ENCODE results near the gene P2RX3. TPM values are rescaled to one million over a fixed set of nuclear protein-coding genes. Genes with fewer than 3 reads are reported as not detected.

P2RX3 gene
- total and polyA plus RNA-seq, 2 of the 8 experiments (the other 6 are each of a cell fraction or from before 2014, with no cell fraction given) = 0.45 to 0.47 TPM

DNA sequence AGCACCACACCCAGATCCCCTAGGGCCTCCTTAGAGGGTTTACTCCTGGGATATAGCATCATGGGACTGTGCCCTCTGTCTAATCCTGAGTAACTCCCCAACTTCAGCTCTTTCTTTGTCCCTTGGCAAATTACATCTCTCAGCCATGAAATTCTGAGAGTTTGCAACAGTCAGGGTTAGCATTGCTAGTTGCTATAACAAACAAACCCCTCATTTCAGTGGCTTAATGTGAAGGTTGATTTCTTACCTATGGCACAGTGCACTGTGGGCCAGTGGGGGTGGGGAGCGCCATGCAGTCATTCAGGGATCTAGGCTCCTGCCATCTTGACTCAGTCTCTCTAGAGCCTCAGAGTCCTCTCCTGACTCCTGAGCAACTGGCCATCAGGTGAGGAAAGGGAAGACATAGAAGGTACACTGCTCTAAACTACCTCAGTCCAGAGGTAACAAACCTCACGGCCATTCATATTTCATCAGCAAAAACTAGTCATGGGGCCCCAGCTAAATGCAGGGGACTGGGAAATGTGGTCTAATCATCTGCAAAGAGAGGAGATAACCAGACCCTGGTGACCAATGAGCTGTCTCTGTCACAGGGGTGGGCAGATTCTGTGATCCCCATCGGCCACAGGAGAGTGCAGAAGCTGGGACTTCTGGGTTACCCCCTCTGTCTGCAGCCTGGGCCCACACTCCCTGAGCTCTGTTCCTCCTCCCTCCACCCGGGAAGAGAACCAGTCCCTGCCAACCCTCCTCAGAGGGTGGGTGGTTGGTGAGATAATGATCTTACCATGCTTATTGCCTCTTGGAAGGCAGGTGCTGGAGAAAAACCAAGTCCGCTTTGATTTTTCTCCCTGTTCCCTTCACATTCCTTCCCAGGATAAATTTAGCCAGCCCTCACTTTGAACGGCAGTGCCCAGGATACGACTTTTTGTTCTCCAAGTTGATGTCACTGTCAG is 25.3 kb downstream of the P2RX3 start:
- ChIA-PET POLR2A (ENCODE audit: partially characterized antibody) (interaction anchor here (1.2 to 2.9 kb wide), 2 partner anchors 11 to 38 kb away, joined by 5 to 10 read pairs; partner anchors contain the start of gene TNKS1BP1), CTCF (ENCODE audit: partially characterized antibody) (interaction anchor here (0.6 to 4.9 kb wide), 7 partner anchors 10 to 164 kb away, joined by 3 to 24 read pairs (median 4); no protein-coding TSS in a partner anchor)
- no peak overlapping the region for H4K8ac ChIP-seq (ENCODE audit: extremely low read depth, insufficient read depth, low read length)
- H3K4me3 ChIP-seq (ENCODE audit: extremely low read depth in 1 of 4, insufficient read depth in 2 of 4, low read depth in 3 of 4, low read length in 4 of 4) = no peak overlapping the region
- no peak overlapping the region for H4K5ac ChIP-seq (ENCODE audit: insufficient read length, low read depth, low read length)
- no peak overlapping the region; the same call in 1 of the 2 replicates for H2BK15ac ChIP-seq (ENCODE audit: low read length)
- no peak overlapping the region for H3K18ac ChIP-seq (ENCODE audit: extremely low read depth, low read length)
- no peak overlapping the region for H3K27ac ChIP-seq (ENCODE audit: low read depth, low read length)
- TF ChIP-seq CHD2 (IDR thresholded peaks at IDR 0.05; ENCODE audit: low read length) = no peak
- no peak for TF ChIP-seq CBX8 (IDR thresholded peaks at IDR 0.05; ENCODE audit: borderline replicate concordance, low read depth, low read length)
- TF ChIP-seq TBP (IDR thresholded peaks at IDR 0.05; ENCODE audit: low read depth, low read length) = no peak
- TF ChIP-seq RBBP5 (IDR thresholded peaks at IDR 0.05; ENCODE audit: borderline replicate concordance, low read depth, low read length) = no peak
- no peak for TF ChIP-seq KDM1A (IDR thresholded peaks at IDR 0.05; ENCODE audit: borderline replicate concordance, low read length)
- TF ChIP-seq JUN (IDR thresholded peaks at IDR 0.05; ENCODE audit: low read depth, low read length) = no peak
- no peak for TF ChIP-seq CBX5 (IDR thresholded peaks at IDR 0.05; ENCODE audit: low read depth, low read length)
- no peak for TF ChIP-seq HDAC2 (IDR thresholded peaks at IDR 0.05; ENCODE audit: borderline replicate concordance in 1 of 2, low read depth in 2 of 2, low read length in 2 of 2)
- no peak for TF ChIP-seq TAF1 (IDR thresholded peaks at IDR 0.05; ENCODE audit: low read depth, low read length)
- no peak for TF ChIP-seq YY1 (IDR thresholded peaks at IDR 0.05; ENCODE audit: low read depth, low read length)
- TF ChIP-seq MAFK (IDR thresholded peaks at IDR 0.05; ENCODE audit: low read depth, low read length) = no peak
- H3K4me1 ChIP-seq (replicated peaks in 1 of 4; ENCODE audit: control insufficient read depth in 3 of 4, insufficient read depth in 4 of 4, low read length in 3 of 4) = peaks cover 9 to 24% (median 11%) of the 10 kb centered on the region in 4 experiments
- no peak overlapping the region for H3K4me2 ChIP-seq (ENCODE audit: insufficient read depth in 1 of 2, low read depth in 2 of 2, low read length in 2 of 2)
- no peak overlapping the region for H3K23ac ChIP-seq (ENCODE audit: insufficient read length)
- H3K23me2 ChIP-seq (ENCODE audit: low read depth, low read length) = no peaks in the 10 kb centered on the region
- no peak overlapping the region for H2BK5ac ChIP-seq (ENCODE audit: low read depth, low read length)
- FAIRE-seq = no peak
- H3K79me2 ChIP-seq (ENCODE audit: control insufficient read depth in 1 of 2, insufficient read depth in 2 of 2, low read length in 2 of 2) = no peaks in the 10 kb centered on the region
- DNase-seq (ENCODE audit: low read depth in 1 of 2, low spot score in 2 of 2) = no peak
- H2BK120ac ChIP-seq (replicated peaks; ENCODE audit: low read depth, low read length) = no peak overlapping the region
- no peak overlapping the region for H3K4ac ChIP-seq (replicated peaks; ENCODE audit: insufficient read length, low read depth, low read length)
- H2BK20ac ChIP-seq (ENCODE audit: low read length) = no peak overlapping the region; the same call in 1 of the 2 replicates
- no peak overlapping the region for H3K9ac ChIP-seq (replicated peaks in 1 of 4; ENCODE audit: extremely low read depth in 1 of 4, low read depth in 3 of 4, low read length in 3 of 4)
- no peak overlapping the region for H3K14ac ChIP-seq (ENCODE audit: insufficient read length)
- no peaks in the 10 kb centered on the region for H3K36me3 ChIP-seq (ENCODE audit: control insufficient read depth in 2 of 4, insufficient read depth in 4 of 4, low read length in 3 of 4)
- no peak overlapping the region for H2AFZ ChIP-seq (ENCODE audit: low read length)
- no peaks in the 10 kb centered on the region for H3K79me1 ChIP-seq (ENCODE audit: low read depth, low read length)
- H3K56ac ChIP-seq (replicated peaks; ENCODE audit: insufficient read length, low read depth, low read length) = no peak overlapping the region
- H2AK5ac ChIP-seq (ENCODE audit: low read depth, low read length) = no peak overlapping the region
- H2BK12ac ChIP-seq (ENCODE audit: low read depth, low read length) = no peak overlapping the region
- no peaks in the 10 kb centered on the region; a peak in 2 of 7 replicates for H3K27me3 ChIP-seq (replicated peaks in 1 of 4; ENCODE audit: control insufficient read depth in 3 of 4, extremely low read depth in 1 of 4, insufficient read depth in 3 of 4, low read length in 3 of 4)
- no peaks in the 10 kb centered on the region for H4K20me1 ChIP-seq (replicated peaks in 1 of 2; ENCODE audit: control insufficient read depth in 1 of 2, insufficient read depth in 2 of 2, low read length in 2 of 2)
- WGBS, 2 experiments (ENCODE audit: extremely low coverage in 1 of 2, insufficient coverage in 1 of 2, insufficient read length in 1 of 2, insufficient replicate concordance in 2 of 2, low coverage in 1 of 2, low lambda C conversion rate in 2 of 2, missing lambda C conversion rate in 1 of 2) = 70% methylated on average over 7 of the region's 7 CpGs; no CpG with 5 or more reads in 1 of the 2 experiments
- no peak overlapping the region for H4K91ac ChIP-seq (replicated peaks; ENCODE audit: insufficient read length, low read length)
- no peaks in the 10 kb centered on the region for H3K9me3 ChIP-seq (ENCODE audit: insufficient read depth in 2 of 2, low read depth in 1 of 2, low read length in 1 of 2)

Data from H1 (cell line).